NCI-H1436 treated with DMSO at 0.1 percent for 48 hours (cell line): ENCODE measurements around the gene SLC22A5.

Experiments
- DNase-seq: peaks from one replicate; lab custom pipeline; 2025; lab: John Stamatoyannopoulos, UW

SLC22A5 gene

DNA sequence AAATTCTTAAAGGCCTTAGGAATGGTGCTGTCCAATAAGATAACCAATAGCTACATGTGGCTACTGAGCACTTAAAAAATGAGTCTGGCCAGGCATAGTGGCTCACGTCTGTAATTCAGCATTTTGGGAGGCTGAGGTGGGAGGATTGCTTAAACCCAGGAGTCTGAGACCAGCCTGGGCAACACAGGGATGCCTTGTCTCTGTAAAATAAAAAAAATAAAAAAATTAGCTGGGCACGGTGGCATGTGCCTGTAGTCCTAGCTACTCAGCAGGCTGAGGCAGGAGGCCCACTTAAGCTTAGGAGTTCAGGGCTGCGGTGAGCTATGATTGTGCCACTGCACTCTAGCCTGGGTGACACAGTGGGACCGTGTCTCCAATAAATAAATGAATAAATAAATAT is 1.3 kb upstream of the SLC22A5 start:
- no peak for DNase-seq

DNA sequence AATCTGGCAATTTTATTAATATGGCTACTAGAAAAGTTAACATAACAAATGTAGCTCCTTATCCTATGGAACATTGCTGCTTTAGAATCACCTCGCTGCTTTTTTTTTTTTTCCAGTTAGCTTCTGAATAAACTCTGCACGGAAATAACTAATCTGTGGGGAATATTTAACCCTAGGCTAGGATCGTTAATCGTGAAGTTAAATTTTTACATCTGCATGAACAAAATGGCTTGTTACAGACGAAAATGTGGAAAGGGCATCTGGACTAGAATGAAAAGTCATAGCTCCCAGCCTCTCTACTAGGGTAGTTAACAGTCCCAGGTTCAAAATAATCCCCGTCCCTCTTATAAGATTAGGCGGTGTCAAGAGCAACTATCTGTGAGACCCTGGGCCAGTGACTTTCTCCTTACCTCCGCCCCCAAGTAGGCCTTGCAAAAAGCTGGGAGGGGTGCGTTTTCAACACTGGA is 470 bp upstream of the SLC22A5 start:
- DNase-seq, result no peak

DNA sequence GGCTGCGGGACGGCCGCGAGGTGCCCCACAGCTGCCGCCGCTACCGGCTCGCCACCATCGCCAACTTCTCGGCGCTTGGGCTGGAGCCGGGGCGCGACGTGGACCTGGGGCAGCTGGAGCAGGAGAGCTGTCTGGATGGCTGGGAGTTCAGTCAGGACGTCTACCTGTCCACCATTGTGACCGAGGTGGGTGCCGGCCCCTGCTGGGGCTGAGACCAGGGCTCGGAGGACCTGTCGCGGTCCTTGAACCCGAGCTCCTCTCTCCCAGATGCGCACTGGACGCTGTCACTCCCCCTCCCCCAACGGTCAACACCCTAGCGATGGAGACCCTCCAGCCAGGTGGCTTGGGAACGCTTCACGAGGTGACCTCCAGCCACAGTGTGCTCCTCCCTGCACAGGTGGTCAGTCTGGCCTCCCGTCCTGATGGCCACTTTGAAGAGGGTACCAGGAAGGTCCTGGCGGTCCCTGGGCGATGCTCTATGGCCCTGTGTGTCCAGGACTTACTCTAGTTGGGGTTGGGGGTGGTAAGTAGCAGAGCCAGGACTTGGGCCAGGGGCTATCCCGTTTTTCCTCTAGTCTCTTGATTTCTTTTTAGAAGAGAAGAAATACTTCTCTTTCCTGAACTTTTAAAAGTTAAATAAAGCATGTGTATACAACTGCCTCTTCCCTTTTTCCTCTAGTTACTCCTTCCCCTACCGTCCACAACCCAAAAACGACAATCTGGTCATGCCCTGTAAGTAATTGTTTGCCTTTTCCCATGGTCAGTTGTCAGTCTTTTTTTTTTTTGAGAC is 866 bp downstream of the SLC22A5 start:
- DNase-seq, result no peak

DNA sequence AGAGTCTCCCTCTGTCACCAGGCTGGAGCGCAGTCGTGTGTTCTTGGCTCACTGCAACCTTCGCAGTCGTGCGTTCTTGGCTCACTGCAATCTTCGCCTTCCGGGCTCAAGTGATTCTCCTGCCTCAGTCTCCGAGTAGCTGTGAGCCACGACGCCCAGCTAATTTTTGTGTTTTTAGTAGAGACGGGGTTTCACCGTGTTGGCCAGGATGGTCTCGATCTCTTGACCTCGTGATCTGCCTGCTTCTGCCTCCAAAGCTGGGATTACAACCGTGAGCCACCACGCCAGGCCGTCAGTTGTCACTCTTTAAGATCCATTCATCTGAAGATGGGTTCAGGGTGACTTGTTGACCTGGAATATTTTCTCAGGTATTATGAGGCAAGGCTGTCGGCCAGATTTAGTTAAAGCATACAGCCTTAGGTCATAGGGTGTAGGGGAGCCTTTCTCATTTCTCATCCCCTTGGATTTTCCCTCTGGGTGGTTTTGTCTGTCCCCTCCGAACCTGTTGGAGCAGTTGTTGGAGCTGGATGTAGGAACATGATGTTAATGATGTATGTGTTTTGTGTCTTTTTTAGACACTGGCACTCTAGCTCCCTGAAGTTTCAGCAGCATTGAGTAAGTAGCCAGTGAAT is 1.6 kb downstream of the SLC22A5 start:
- no peak for DNase-seq

- DNase-seq, result no peak
These were observed 2.1 kb downstream of the SLC22A5 start for GRCh38 chr5:132371603-132371994.

DNA sequence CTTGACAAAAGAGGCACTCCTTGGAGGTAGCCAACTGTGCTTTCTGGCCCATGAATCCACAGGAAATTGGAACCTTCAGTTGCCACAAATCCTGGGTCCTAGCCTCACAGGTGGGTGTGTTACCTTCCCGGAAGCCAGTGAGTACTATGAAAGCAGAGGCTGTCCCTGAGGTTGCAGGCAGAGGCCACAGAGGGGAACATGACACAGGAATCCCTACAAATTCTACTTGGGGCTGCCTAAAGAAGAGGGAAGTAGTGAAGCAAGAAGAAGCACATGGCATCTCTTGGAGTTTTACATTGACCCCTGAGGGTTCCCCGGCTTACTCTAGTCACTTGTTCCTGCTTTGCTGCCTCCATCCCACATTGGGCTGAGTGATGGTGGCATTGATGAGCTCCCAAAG is 2.6 kb downstream of the SLC22A5 start:
- DNase-seq, result no peak

DNA sequence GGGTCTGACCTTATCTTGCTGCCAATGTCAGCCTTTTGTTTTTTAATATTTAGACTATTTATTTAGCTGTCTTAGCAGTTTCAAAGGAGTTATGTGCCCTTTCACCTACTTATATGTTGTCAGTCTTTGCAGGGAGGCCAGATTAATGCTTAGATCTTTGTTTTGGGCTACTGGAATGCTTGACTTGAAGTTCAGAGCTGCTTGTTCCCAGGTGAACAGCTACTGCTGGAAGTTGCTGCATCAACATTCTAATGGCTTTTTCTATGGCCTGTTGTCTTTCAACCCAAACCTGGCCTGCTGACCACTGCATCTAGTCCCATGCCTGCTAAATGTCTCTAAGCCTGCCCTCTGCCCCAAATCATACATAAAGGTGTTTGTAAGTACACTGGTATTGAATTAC is 3.0 kb downstream of the SLC22A5 start:
- DNase-seq, result no peak

- DNase-seq, result no peak
These were observed 6.4 kb downstream of the SLC22A5 start for GRCh38 chr5:132375957-132376356.

- no peak for DNase-seq
These were observed 7.5 kb downstream of the SLC22A5 start for GRCh38 chr5:132376694-132377641.

DNA sequence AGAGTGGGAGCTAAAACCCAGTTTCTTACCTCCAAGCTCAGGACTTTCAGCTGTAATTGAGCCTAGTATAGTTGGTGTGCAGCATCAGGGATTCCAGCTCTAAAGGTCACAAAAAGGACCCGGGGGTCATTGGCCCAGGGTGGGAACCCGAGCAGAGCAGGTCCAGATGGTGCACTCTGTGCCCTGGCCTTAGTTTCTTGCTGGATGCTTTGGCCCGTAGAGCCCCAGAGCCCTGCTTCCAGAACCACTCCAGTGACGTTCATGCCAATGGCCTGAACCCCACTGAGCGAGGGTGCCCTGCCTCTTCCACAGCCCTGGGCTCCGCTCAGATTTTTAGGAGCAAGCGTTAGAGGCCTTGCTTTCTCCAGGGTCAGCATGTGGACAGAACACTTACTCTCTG is 8.2 kb downstream of the SLC22A5 start:
- DNase-seq, result no peak

- no peak for DNase-seq
These were observed 9.1 kb downstream of the SLC22A5 start for GRCh38 chr5:132378580-132378979.

DNA sequence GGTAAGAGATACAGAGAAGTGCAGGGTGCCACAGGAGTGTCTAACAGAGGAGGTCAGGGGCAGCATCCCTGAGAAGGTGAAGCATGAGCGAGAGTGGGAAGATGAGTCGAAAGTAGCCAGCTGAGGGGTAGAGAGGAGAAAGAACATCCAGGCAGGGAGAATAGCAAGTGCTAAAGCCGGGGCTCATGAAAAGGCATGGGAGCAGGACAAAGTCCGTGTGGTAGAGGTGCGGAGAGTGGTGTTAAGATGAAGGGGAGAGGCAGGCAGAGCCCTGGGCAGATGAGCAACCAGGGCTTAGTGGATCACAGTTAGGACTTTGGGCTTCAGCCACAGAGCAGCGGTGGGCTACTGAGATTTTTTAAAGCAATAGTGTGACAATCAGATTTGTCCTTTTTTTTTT is 10.5 kb downstream of the SLC22A5 start:
- no peak for DNase-seq

DNA sequence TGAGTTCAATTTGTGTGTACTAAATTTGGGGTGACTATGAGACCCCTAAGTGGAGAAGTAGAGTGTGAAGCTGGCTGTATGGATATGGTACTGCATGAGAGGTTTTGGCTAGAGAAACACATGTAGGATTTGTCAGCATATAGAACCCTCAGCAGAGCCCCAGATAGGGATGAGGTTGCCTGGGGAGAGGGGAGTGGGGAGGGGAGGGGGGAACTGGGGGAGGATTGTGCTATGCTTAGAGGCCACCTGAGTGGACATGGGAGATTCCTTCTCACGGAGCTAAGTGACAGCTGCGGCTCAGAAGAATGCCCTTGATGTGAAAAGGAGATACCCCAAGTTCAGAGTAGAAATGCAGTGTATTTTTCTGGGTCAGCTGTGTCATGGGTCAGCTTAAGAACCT is 11.2 kb downstream of the SLC22A5 start:
- no peak for DNase-seq

- no peak for DNase-seq
These were observed 12.1 kb downstream of the SLC22A5 start for GRCh38 chr5:132381614-132382013.

GRCh38 chr5:132383261-132383660 is 13.8 kb downstream of the SLC22A5 start:
- DNase-seq, result no peak

DNA sequence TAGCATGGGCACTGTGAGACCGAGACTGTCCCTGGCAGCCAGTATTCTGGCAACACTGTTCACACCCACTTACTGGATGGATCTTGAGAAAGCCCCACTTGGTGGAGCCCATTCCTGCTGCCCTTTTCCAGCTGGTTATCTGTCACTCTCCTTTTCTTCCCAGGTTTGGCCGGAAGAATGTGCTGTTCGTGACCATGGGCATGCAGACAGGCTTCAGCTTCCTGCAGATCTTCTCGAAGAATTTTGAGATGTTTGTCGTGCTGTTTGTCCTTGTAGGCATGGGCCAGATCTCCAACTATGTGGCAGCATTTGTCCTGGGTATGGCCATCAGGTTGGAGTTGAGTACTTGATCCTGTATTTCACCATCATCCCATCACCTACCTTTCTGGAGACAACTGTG is 14.5 kb downstream of the SLC22A5 start:
- no peak for DNase-seq

DNA sequence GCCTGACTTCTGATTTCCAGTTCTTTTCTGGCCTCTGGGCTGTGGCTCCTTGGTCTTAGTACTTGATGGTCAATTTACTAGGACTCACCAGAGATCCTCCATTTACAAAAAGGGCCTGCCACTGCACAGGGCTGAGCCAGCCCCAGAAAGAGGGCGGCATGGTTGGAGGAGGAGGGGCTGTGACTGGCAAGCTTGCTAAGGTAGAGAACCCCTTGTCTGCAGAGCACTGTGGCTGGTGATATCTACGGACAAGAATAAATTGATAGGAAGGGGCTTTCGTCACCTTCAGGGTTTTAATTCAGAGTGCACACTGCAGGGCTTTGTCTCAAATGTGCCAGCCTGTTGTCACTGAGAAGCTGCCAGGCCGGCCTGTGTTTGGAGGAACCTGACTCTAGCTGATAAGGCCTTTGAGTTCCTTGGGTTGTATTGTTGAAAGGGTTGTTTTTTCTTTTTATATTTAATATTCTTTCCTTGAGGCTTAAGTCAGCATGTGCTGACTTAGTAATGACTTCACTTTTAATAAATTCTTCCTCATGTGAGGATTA is 15.1 kb downstream of the SLC22A5 start:
- no peak for DNase-seq

DNA sequence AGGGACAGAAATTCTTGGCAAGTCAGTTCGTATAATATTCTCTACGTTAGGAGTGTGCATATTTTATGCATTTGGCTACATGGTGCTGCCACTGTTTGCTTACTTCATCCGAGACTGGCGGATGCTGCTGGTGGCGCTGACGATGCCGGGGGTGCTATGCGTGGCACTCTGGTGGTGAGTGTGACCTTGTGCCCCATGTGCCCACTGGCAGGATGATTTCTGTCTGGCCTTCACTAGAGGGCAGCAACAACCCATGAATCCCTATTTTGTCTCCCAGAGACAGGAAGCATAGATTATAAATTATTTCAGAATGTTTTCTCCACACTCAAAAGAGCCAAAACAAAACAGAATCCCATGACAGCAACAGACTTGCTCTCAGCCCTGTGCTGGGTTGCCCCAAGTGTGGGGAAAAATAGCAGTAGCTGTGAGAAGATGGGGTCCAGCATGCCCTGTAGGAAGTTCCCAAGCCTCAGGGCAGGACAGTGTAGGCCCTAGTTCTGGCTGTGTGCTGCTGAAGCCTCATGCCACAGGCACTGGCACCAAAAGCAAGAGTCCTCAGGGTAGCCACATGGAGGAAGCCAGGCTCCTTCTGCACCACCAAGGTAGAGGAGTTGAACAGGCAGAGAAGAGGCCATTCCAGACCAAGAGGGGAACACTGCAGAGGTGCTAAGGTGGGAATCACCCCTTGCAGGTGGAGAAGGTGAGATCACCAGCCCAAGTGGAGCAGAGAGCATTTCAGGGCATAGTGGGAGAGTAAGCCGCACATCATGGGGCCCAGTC is 16.0 kb downstream of the SLC22A5 start:
- DNase-seq, result no peak

DNA sequence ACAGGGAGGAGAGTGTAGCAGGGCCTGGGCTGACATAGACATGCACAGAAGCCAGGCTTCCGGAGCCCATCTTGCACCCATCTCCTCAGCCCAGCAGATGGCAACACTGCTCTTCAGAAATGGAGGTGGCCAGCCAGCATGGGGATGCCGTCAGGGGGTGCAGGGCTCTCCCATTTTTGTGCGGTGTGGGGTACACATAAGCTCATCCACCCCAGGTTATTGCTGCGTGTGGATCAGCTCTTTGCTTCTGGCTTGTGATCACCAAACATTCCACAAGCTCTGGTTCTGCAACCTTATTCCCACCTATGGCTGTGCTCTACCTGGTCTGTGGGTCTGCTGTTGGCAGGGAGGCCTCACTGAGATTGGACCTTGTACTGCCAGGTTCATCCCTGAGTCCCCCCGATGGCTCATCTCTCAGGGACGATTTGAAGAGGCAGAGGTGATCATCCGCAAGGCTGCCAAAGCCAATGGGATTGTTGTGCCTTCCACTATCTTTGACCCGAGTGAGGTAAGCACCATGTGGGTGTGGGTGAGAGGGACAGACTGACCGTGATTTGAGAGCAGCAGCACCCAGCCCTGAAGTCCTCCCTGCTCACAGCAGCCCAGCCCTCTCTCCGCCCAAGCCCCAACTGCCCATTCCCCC is 17.3 kb downstream of the SLC22A5 start:
- no peak for DNase-seq

- DNase-seq, result no peak
These were observed 18.2 kb downstream of the SLC22A5 start for GRCh38 chr5:132387640-132388117.
